Stomach (tissue), 4 donors: Measurements from ENCODE around the gene CEL.

ENCODE experiments used
- CTCF ChIP-seq, 7 experiments: fragments of 450-650 bp in 4 of 7; fragments of 200-600 bp in 3 of 7; sonication (generic) in 3 of 7; IDR thresholded peaks; one replicate each; pipeline ENCODE4 v1.5.1; 2016 to 2019; ENCODE audit warnings: antibody characterized with exemption in 7 of 7, control low read depth in 2 of 7, mild to moderate bottlenecking in 1 of 7
- EP300 ChIP-seq: sonication (generic); formaldehyde crosslinking; IDR thresholded peaks from one replicate; pipeline ENCODE4 v1.6.1; 2017; ENCODE audit warnings: antibody characterized with exemption
- POLR2A ChIP-seq, 4 donors: fragments of 450-650 bp; IDR thresholded peaks; one replicate each; pipeline ENCODE4 v1.6.1; 2016; ENCODE audit warnings: antibody characterized with exemption in 4 of 4, control low read depth in 2 of 4, mild to moderate bottlenecking in 1 of 4, moderate library complexity in 1 of 4
- POLR2AphosphoS5 ChIP-seq, 3 donors: sonication (generic); formaldehyde crosslinking; IDR thresholded peaks; one replicate each; pipeline ENCODE4 v1.6.1; 2016; ENCODE audit warnings: antibody characterized with exemption in 3 of 3

- TF ChIP-seq CTCF (IDR thresholded peaks at IDR 0.05), result no peak
- no peak for TF ChIP-seq POLR2A (IDR thresholded peaks at IDR 0.05)
- no peak for TF ChIP-seq EP300
- no peak for TF ChIP-seq POLR2AphosphoS5 (IDR thresholded peaks at IDR 0.05)
Measured at GRCh38 chr9:133066181-133066983, 4.6 kb downstream of the CEL start.
